Measurements from ENCODE around the gene PTPRG. TPM values are rescaled to one million over a fixed set of nuclear protein-coding genes. Genes with fewer than 3 reads are reported as not detected.

PTPRG gene
- total RNA-seq, 1 experiment from 2014 or later, result 69.3 TPM

- Histone ChIP-seq H3K14ac (ENCODE audit: insufficient read depth, low read length) (no peak overlapping the region), H3K56ac (ENCODE audit: insufficient read length, low read depth, low read length) (no peak overlapping the region), H3K18ac (ENCODE audit: insufficient read length, low read depth, low read length) (no peak overlapping the region), H4K8ac (replicated peaks; ENCODE audit: insufficient read length, low read depth, low read length) (no peak overlapping the region), H2AK5ac (ENCODE audit: insufficient read length, low read length) (no peak overlapping the region), H3K9me3 (ENCODE audit: control insufficient read depth, low read depth, low read length) (no peaks in the 10 kb centered on the region), H3K23ac (ENCODE audit: insufficient read length, low read depth, low read length) (no peak overlapping the region), H3K4ac (ENCODE audit: low read depth, low read length) (no peak overlapping the region), H3K27me3 (ENCODE audit: insufficient read depth, low read length) (no peaks in the 10 kb centered on the region), H2BK5ac (ENCODE audit: insufficient read length, low read length) (no peak overlapping the region), H4K20me1 (ENCODE audit: control insufficient read depth, insufficient read depth, insufficient read length) (no peaks in the 10 kb centered on the region), H4K91ac (ENCODE audit: insufficient read length, low read depth, low read length) (no peak overlapping the region), H2BK20ac (ENCODE audit: low read depth, low read length, poor library complexity, severe bottlenecking) (no peak overlapping the region), H4K5ac (ENCODE audit: insufficient read length, low read depth, low read length) (no peak overlapping the region), H3K79me1 (ENCODE audit: insufficient read depth, low read depth, low read length, poor library complexity, severe bottlenecking) (peaks cover 7% of the 10 kb centered on the region), H2BK120ac (ENCODE audit: low read depth, low read length, poor library complexity, severe bottlenecking) (no peak overlapping the region), H3K4me1 (ENCODE audit: insufficient read depth, low read length) (peaks cover 7% of the 10 kb centered on the region; the same call in 1 of the 2 replicates), H2AFZ (ENCODE audit: low read length) (no peak overlapping the region), H3K27ac (ENCODE audit: insufficient read length, low read depth, low read length) (no peak overlapping the region), H2BK12ac (ENCODE audit: insufficient read length, low read depth, low read length) (no peak overlapping the region), H3K79me2 (ENCODE audit: insufficient read depth, low read length) (peaks cover 27% of the 10 kb centered on the region; the same call in 1 of the 2 replicates), H3K4me2 (ENCODE audit: insufficient read depth, insufficient read length, low read length) (no peak overlapping the region), H3K9ac (ENCODE audit: extremely low read depth, insufficient read length, low read length) (no peak overlapping the region), H2BK15ac (ENCODE audit: low read depth, low read length) (no peak overlapping the region), H3T11ph (ENCODE audit: low read length) (no peak overlapping the region), H3K23me2 (ENCODE audit: insufficient read length, low read depth, low read length, poor library complexity, severe bottlenecking) (no peaks in the 10 kb centered on the region)
- H3K36me3 Mint-ChIP-seq (ENCODE audit: insufficient read depth in 1 of 3, low read depth in 3 of 3), result peaks cover 3 to 4% (median 3%) of the 10 kb centered on the region in 3 experiments; a peak in 6 of 7 replicates
- H3K4me3 Mint-ChIP-seq, result no peak overlapping the region
- H3K9me3 Mint-ChIP-seq, result no peaks in the 10 kb centered on the region
- no peaks in the 10 kb centered on the region for H3K27me3 Mint-ChIP-seq (ENCODE audit: low read depth)
- no peak for DNase-seq
- WGBS (ENCODE audit: extremely low coverage, insufficient read length, low lambda C conversion rate), result no CpG with 5 or more reads among the region's 7 CpGs
- TF ChIP-seq CTCF (conservative IDR thresholded peaks at IDR 0.05), result no peak
- H3K27ac Mint-ChIP-seq, result no peak overlapping the region
- H3K4me1 Mint-ChIP-seq, result peaks cover 56 to 57% of the 10 kb centered on the region in 2 experiments
These were observed 180.6 kb downstream of the PTPRG start for GRCh38 chr3:61742006-61742405.
